HG03108 (cell line): ENCODE measurements around the gene CHST11.
A peak's percentile ranks its signal among the peaks of the same experiment; 100 is the strongest.

Source experiments
- ATAC-seq: cut with Tn5 transposase; IDR thresholded peaks from one replicate; pipeline ENCODE4 v1.9.1; 2021; ENCODE audit warnings: moderate library complexity; ENCODE audit not compliant: unreplicated experiment

The CHST11 gene

DNA sequence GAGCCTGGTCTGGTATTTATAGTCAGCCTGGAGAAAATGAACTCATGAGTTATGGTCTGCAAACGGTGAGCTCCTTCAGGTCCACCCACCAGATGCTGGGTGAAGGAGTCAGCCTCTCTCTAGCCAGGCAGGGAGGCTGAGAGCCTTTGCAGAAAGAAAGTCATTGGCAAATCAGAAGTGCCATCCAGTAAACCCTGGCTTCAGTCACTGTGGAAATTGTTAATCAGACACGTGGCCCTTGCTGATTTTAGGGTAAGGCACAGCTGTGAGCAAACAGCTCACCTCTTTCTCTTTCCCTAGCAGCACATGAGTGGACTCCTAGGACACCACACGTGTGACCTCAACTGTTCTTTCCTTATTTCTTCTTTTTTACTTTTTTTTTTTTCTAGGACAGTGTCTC, 44.9 kb downstream of the CHST11 start:
- ATAC-seq, result no peak

DNA sequence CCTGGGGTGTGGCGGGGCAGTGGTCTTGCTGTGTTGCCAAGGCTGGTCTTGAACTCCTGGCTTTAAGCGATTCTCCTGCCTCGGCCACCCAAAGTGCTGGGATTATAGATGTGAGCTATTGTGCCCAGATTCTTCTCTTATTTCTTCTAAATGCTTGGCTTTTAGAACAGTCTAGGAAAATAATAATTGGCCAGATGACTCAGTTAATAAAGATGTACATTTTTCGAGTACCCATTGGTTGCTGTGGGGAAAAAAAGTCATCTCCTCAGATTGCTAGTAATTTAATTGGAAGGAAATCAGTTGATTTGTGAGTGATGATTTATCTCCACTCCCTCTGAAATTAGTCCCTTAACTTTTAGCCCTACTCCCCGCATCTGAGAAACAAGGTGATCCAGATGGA, 45.5 kb downstream of the CHST11 start:
- ATAC-seq, result no peak

DNA sequence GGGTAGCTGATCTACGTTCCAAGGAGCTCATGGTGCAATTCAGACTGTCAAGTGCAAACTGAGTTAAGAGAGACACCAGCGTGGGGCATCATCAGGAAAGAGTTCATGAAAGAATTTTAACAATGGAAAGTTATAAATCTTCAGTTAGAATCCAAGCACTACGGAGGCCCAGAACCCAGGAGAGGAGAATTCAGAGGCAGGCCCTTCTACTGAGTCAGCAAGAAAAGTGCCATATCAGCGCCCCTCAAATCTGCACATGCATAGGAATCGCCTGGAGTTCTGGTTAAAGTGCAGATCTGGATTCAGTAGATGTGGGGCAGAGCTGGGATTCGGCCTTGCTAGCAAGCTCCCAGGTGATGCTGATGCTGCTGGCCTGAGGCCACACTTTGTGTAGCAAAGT, 45.9 kb downstream of the CHST11 start:
- no peak for ATAC-seq

DNA sequence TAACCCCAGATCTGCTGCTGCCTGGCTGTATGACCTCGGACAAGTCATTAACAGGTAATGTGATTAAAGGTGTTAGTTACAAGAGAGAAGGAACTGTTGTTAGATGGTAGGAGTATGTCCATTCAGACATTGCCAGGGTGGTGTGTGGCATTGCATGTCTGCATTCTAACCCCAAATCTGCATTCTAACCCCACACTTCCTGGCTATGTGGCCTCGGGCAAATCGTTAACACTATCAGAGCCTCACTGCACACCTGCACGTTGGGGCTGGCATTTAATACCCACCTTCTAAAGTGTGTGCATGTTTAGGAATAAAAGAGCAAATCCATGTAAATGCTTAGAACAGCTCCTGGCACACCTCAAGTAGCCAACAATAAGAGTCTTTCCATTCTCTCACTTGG, 46.4 kb downstream of the CHST11 start:
- ATAC-seq, result no peak

DNA sequence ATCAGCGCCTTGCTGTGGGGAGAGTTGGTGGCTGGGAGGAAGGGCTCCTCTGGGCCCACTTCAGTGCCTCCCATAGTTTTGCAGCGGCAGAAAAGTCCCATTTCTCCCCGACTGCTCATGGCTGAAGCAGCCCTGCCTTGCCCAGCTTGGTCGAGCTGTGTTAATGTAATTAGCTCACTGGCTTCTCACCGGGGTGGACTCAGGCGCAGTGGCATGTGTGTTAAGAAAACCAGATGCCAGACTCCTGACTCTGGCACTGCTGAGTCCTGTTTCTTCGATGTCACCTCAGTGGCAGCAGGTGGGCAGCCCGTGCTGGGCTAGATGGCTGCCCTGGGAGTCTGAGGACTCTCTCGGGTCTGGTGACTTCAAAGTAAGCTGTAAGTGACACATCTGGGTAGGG, 47.4 kb downstream of the CHST11 start:
- ATAC-seq, result no peak

DNA sequence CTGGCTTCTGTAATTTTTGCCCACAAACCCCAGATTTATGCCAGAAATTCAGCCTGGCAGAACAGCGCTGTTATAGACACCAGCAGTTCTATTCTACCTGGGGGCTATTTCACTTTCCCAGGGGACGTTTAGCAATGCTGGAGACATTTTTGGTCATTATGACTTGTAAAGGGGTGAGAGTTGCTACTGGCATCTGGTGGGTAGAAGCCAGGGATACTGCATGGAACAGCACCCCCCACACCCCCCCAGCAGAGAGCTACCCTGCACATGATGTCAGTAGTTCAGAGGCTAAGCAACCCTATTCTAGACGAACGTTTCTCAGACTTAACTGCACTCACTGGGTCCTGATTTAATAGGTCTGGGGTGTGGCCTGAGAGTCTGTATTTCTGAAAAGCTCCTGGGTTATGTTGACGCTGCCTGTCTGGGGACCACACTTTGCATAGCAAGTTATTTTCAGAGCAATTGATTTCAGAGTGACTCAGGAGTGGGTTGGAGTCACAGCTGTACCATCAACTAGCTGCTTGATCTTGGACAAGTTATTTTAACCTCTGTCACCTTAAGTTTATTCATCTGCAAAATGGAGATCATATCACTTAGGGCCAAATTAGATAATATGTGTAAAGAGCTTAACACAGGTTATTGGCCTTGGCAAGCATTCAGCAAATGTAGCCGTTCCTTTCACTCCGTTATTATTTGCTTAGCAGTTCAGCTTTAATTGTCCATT, 48.5 kb downstream of the CHST11 start:
- ATAC-seq, result peak; percentile 90

DNA sequence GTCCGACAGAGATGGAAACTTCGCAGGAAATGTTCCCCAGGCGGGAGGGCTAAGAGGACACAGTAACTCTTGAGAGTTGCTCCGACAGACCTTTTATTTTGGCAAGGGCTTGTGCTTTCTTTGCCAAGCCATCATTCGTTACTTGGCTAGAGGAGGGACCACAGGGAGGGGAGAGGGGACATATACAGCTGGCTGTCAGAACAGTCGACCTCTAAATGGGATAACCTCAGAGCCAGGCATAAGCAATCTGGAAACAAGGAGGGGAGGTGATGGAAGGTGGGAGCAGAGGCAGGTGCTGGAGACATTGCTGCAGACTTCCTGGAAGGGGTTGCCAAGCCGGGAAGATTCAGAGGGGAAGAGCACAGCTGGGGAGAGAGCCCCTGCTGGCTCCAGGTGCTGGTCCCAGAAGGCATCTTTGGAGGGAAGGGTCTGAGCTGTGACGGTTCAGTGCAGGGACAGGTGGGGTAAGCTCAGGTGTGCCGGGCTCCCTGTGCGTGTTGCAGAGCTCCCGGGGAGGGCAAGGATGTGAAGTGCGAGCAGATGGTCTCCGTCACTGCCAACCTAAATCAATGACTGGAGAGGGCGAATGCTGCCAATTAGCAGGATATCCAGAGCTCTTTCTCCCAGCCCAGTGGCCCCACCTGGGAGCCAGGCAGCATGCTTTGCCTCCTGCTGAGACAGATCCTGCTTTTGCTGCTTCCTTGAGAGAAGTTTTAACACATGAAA, 50.1 kb downstream of the CHST11 start:
- no peak for ATAC-seq

DNA sequence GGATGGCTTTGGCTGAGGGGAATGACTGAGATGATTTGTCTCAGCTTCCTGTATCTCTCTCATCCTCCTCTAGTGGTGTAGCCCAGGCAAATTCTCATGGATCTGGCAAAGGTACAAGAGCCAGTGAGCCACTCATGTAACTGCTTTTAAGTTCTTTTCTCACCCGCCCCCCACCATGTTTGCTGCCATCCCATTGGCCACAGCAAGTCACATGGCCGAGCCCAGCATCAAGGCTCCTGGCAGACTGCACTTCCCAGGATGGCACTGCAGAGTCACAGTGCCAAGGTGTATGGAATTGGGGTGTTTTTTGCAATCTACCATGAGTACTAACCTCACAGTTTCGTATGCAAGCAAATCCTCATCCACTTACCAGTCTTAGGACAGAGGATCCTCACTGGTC, 50.9 kb downstream of the CHST11 start:
- ATAC-seq, result no peak

DNA sequence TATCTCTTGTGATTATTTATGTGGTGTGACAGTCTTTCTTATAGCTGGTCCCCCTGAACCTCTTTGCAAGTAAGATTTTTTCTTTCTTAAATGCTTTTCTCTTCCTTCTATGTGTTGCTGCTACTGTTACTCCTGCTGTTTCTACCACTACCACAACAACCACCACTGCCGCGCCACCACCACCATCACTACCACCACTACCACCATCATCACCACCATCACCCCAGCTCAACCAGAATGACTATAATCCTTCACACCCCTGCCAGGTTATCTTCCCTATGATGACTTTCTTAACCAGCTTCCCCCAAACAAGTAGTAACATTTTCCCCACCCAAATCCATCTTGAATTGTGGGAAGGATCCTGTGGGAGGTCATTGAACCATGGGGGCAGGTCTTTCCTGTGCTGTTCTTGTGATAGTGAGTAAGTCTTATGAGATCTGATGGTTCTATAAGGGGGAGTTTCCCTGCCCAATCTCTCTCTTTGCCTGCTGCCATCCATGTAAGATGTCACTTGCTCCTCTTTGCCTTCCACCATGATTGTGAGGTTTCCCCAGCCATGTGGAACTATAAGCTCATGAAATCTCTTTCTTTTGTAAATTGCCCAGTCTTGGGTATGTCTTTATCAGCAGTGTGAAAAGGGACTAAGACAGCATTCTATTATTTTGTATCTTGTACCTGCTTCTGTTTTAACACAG, 52.2 kb downstream of the CHST11 start:
- no peak for ATAC-seq

DNA sequence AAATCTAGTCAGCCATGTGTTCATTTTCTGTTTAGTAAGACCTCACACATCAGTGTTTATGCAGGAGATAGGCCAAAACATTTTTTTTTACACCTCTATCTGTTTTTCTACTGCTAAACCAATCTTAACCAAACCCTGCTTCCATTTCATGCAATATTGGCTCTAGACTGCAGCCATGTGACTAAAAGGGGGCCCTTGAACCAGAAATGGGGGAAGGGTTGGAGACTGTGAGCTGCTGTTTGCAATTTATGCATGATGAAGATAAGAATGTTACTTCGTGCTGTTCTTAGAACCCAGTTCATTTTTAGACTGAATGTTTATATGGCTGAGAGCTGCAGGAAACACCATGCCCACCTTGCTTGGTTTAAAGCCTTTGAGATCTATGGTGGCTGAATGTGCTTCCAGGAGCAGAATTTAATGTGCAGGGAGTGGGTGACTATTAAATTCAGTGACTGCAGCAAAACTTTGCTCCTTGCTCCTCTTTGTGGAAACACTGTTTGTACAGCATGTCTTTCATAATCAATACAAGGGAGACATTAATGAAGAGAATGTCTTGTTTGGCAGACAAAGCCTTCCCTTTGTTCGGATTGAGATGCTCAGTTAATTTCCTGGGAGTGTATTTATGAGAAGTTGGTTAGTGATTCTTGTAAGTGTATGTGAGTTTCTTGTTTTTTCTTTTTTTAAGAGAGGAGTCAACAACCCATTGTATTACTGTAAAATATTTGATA, 53.6 kb downstream of the CHST11 start:
- no peak for ATAC-seq

DNA sequence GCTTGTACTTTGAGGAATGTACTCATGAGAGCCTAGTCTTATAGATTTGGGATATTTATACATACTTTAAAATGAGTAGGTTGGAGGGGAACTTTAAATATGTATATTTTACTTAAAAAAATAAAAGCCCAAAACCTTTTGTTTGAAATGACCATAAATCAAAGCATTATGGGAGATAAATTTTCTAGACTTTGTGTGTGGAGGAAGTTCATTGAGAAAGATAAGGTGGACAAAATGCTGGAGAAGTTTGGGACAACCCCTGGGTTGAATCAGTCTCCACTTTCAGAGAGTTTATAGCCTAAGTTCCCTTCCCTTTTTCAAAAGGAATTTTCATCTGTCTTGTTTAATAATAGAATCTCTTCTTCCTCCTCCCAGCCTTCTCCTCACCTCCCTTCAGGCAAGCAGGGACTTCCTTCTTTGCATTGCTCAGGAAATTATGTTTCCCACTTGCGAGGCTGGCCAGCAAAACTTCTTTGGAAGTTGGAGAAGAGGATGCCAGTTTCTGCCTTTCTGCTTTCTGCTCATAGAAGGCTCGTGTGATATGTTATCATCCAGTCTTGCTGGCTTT, 54.2 kb downstream of the CHST11 start:
- no peak for ATAC-seq

DNA sequence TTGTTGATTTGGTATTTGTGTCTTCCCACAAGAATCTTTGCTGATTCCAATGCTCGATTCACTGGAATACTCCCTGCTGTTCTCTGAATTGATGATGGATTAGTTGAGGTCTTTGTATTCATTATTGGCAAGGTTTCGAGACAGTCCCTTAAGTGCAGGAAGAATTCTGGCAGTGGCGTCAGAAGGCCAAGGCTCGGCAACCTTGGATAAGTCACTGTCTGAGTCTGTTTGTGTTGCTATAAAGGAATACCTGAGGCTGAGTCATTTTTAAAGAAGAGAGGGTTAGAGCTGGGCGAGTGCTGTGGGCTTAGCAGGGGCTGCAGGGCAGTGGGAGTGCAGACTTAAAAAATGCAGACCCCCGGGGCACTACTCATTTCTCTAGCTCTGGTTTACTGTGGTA, 56.9 kb downstream of the CHST11 start:
- no peak for ATAC-seq

DNA sequence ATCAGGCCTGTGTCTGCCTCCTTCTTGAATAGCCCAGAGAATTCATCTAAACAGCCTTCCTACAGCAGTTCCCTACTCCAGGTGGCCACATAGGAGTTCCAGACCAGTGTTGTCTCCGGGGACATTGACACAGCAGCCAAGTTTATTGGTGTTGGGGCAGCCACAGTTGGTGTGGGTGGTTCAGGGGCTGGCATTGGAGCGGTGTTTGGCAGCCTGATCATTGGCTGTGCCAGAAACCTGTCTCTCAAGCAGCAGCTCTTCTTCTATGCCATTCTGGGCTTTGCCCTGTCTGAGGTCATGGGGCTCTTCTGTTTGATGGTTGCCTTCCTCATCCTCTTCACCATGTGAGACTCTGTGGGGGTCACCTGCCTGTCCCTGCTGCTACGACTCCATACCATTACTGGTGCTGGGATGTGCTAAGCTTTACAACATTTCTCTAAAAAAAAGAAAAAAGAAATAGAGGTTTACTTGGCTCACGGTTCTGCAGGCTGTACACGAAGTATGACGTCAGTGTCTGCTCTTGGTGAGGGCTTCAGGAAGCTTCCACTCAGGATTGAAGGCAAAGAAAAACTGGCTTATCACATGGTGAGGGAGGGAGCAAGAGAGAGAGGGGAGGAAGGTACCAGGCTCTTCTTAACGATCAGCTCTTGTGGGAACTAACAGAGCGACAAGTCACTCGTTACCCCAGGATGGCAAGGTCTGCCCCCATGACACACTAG, 57.5 kb downstream of the CHST11 start:
- no peak for ATAC-seq

DNA sequence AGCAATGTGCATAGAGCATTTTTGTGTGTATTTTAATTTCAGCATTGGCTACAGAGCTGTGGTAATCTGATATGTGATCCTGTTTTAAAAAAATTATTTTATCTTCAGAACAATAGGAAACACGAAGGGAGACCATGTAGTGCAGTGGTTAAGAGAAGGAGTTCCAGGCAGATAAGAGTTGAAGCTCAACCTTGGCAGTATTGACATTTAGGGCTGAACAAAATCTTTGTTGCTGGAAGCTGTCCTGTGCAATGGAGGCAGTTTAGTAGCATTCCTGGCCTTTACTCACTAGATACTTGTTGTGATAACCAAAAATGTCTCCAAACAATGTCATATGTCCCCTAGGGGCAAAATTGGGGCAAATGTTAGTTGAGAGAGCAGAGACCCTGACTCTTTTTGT, 59.2 kb downstream of the CHST11 start:
- ATAC-seq, result no peak

DNA sequence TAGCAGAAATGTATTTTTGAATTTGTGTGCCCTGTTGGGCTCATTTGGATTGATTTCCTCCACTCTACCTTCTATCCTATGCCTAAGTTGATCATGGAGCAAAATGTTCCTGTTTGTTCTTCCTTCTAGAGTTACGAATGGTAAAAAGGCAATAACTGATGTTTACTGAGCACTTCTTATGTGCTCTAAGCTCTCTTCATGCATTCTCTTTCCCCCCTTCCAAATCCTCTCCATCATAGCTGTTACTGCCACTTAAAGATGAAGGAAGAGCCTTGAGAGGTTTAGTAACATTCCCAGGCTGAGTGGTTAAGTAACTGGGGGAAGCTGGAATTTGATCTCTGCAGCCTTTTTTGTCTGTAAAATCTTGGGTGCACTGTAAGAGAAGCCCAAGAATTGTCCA, 60.1 kb downstream of the CHST11 start:
- no peak for ATAC-seq

DNA sequence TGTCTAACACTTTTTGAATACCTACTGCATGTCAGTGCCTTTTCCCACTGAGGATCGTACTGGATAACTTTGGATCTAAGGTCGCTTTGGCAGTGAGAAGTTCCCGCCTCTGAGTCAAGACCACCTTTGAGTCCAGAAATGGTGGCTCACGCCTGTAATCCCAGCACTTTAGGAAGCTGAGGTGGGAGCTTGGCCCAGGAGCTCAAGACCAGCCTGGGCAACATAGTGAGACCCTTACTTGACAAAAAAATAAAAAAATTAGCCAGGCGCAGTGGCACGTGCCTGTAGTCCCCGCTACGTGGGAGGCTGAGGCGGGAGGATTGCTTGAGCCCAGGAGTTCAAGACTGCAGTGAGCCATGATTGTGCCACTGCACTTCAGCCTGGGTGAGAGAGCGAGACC, 61.1 kb downstream of the CHST11 start:
- no peak for ATAC-seq

DNA sequence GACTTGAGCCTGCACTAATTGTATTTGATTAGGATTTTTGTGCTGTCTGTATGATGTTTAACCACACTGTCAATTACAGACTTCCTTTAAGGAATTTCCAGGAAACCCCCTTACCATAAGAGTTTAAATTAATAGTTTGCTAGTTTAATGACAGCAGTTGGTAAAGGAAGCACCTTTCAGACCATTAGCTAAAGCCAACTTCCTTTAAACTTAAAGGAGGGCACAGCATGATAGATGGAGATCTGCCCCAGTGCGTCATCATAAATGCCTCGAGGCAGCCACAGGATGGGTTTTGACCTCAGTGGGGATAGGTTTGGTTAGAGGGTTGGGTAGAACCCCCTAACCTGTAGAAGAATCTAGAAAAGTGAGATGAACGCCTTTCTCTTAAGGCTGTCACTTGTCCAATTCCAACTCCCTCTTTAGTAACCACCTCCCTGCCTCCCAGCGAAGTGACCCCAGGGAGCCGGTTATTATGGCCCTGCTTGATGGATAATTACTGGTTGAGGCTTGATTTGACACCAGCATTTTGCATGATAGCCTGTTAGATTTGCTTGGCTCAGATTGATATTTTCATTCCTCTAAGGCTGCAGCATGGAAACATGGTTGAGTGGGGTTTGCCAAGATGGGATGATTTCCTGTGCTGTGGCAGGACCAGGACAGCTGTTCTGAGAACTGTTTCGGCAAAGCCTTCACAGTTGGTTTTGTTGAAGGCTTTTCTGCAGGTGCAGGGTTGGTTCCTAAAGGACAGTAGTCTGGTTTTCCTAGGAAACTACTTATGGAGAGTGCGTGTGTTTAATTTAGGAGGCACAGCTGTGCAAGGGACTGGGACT, 62.7 kb downstream of the CHST11 start:
- ATAC-seq, result no peak

DNA sequence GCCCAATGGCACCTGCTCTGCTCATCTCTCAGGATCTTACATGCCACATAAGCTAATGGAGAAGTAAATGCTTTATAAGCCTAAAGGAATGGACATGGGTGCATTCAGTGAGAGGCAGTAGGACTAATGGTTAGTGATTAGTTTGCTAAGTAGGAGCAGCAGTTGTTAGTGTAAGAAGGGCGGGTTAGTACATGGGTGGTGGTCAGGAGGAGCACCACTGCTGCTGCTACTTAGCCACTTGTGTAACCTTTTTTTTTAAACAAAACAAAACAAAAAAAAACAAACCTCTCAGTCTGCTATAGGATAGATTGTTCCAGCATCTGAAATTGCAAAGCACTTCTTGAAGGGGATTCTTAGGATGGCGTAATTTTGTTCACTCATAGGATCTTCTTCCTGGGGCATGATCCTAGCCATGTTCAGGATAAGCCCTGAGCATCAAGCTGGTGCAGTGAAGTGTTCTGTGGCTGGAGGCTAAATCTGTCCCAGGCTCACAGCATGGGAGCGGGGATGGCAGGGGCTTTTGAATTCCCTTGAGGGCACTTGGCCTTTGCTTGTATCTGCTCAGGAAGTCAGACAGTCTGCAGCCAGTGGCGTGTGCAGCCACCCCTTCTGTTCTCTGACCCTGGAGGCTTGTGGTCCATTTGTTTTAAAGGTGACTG, 63.6 kb downstream of the CHST11 start:
- ATAC-seq, result peak; percentile 71

DNA sequence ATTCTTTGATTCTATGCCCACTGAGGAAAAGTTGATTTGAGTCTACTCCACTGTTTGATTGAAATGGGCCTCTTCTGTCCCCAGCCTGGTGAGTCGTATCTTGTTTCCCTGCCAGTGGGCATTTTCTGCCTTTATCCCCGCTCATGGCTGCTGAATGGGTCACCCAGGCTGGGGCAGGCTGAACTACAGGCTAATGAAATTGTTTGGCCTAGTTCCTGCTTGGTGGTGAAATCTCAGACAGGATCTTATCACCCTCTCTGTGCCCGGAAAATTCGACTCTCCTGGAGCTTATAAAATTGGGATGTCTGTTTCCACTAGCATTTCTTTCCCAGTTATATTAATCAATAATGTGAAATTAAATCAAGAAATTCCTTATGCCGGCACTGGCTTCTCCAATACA, 65.0 kb downstream of the CHST11 start:
- ATAC-seq, result no peak
